Astrocyte (in vitro differentiated cells and primary cell): ENCODE measurements around the gene EXOC4. TPM values are rescaled to one million over a fixed set of nuclear protein-coding genes. Genes with fewer than 3 reads are reported as not detected.

ENCODE experiments used
- DNase-seq: peaks from one replicate; pipeline ENCODE4 v3.0.0-alpha.2; 2010; ENCODE audit warnings: low read depth
- FAIRE-seq: peaks from 2 replicates; lab custom pipeline; 2011; peaks lifted over from hg19 to GRCh38; lab: Jason Lieb, UNC
- H2AFZ ChIP-seq: 2 replicates; pipeline ENCODE4 v1.6.0; 2012; ENCODE audit warnings: low read depth, low read length, inconsistent platforms
- H3K27ac ChIP-seq: 2 replicates; pipeline ENCODE4 v1.5.1; 2011; ENCODE audit warnings: low read depth, low read length, inconsistent platforms
- H3K27me3 ChIP-seq: 2 replicates; pipeline ENCODE4 v1.6.0; 2011; ENCODE audit warnings: low read length, inconsistent platforms; ENCODE audit not compliant: insufficient read depth
- H3K36me3 ChIP-seq: 2 replicates; pipeline ENCODE4 v1.5.1; 2011; ENCODE audit warnings: low read length, inconsistent platforms; ENCODE audit not compliant: insufficient read depth
- H3K4me1 ChIP-seq: 2 replicates; pipeline ENCODE4 v1.5.1; 2011; ENCODE audit warnings: low read length, inconsistent platforms; ENCODE audit not compliant: insufficient read depth
- H3K4me2 ChIP-seq: 2 replicates; pipeline ENCODE4 v1.6.0; 2012; ENCODE audit warnings: low read length, inconsistent platforms
- H3K4me3 ChIP-seq: 2 replicates; pipeline ENCODE4 v1.5.1; 2011; ENCODE audit warnings: low read depth, mild to moderate bottlenecking, low read length, inconsistent platforms; ENCODE audit not compliant: insufficient read depth
- H3K79me2 ChIP-seq: 2 replicates; pipeline ENCODE4 v1.6.0; 2012; ENCODE audit warnings: mild to moderate bottlenecking, low read length, inconsistent platforms; ENCODE audit not compliant: insufficient read depth
- H3K9ac ChIP-seq: 2 replicates; pipeline ENCODE4 v1.6.0; 2012; ENCODE audit warnings: mild to moderate bottlenecking, low read length, inconsistent platforms
- H3K9me3 ChIP-seq: 2 replicates; pipeline ENCODE4 v1.5.1; 2012; ENCODE audit warnings: low read depth, mild to moderate bottlenecking, low read length, inconsistent platforms; ENCODE audit not compliant: insufficient read depth
- H4K20me1 ChIP-seq: 2 replicates; pipeline ENCODE4 v1.6.0; 2012; ENCODE audit warnings: low read length, inconsistent platforms; ENCODE audit not compliant: insufficient read depth
- H3K27ac Mint-ChIP-seq: one replicate; pipeline ENCODE4 v1.8.0; 2021; ENCODE audit warnings: mild to moderate bottlenecking, mixed read lengths; ENCODE audit not compliant: unreplicated experiment
- H3K27me3 Mint-ChIP-seq: one replicate; pipeline ENCODE4 v1.8.0; 2021; ENCODE audit warnings: low read depth, mixed read lengths; ENCODE audit not compliant: unreplicated experiment
- H3K36me3 Mint-ChIP-seq: one replicate; pipeline ENCODE4 v1.8.0; 2021; ENCODE audit warnings: low read depth, mixed read lengths; ENCODE audit not compliant: unreplicated experiment
- H3K4me1 Mint-ChIP-seq: one replicate; pipeline ENCODE4 v1.8.0; 2021; ENCODE audit warnings: low read depth, mixed read lengths; ENCODE audit not compliant: unreplicated experiment
- H3K4me3 Mint-ChIP-seq: one replicate; pipeline ENCODE4 v1.8.0; 2021; ENCODE audit warnings: mild to moderate bottlenecking, moderate library complexity, mixed read lengths; ENCODE audit not compliant: unreplicated experiment
- H3K9me3 Mint-ChIP-seq: one replicate; pipeline ENCODE4 v1.8.0; 2021; ENCODE audit warnings: mild to moderate bottlenecking, mixed read lengths; ENCODE audit not compliant: unreplicated experiment
- CTCF ChIP-seq: IDR thresholded peaks from 2 replicates; pipeline ENCODE4 v1.5.1; 2011; ENCODE audit warnings: low read depth, mild to moderate bottlenecking, inconsistent platforms, low read length, moderate library complexity; ENCODE audit not compliant: insufficient read depth
- EZH2 ChIP-seq: IDR thresholded peaks from 2 replicates; pipeline ENCODE4 v1.6.1; 2012; ENCODE audit warnings: mild to moderate bottlenecking, low read length, inconsistent platforms; ENCODE audit not compliant: insufficient read depth
- total RNA-seq: library from RNA; stranded (reverse); gene quantifications from 2 replicates; pipeline ENCODE4 v1.2.1, GENCODE V29; 2021

EXOC4 gene
- total RNA-seq, 1 donor from 2014 or later, result 57.5 TPM

DNA sequence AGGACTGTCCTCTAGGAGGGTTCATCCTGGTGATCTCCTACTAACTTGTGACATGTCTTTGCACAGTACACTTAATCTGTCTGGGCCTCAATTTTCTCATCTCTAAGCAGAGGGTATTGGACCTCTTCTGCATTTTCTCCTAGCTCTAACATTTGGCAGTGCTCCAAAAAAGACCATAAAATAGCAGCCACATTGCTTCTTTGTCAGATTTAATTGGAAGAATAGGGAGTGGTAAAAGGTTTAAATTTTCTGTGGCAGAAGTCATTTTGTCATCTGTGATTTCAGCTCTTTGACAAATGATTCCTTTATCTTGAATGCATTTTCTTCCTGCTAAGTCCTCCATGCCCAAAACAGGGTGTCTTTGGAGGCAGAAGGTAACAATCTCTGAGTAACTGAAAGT lies 584.3 kb downstream of the EXOC4 start:
- no peak overlapping the region for H3K4me3 Mint-ChIP-seq
- TF ChIP-seq EZH2 (no peak), CTCF (no peak)
- Histone ChIP-seq H3K4me3 (no peak overlapping the region), H3K36me3 (no peaks in the 10 kb centered on the region), H3K27me3 (no peaks in the 10 kb centered on the region), H3K79me2 (no peaks in the 10 kb centered on the region), H3K9me3 (no peaks in the 10 kb centered on the region), H3K27ac (no peak overlapping the region), H3K4me1 (no peaks in the 10 kb centered on the region), H4K20me1 (no peaks in the 10 kb centered on the region), H2AFZ (no peak overlapping the region), H3K4me2 (no peak overlapping the region), H3K9ac (no peak overlapping the region)
- FAIRE-seq (no peak), DNase-seq (no peak)
- peak overlapping the region; percentile 15 for H3K27ac Mint-ChIP-seq
- H3K4me1 Mint-ChIP-seq, result peaks cover 16% of the 10 kb centered on the region
- H3K27me3 Mint-ChIP-seq, result no peaks in the 10 kb centered on the region
- H3K36me3 Mint-ChIP-seq, result peaks cover 1% of the 10 kb centered on the region
- no peaks in the 10 kb centered on the region for H3K9me3 Mint-ChIP-seq

- no peaks in the 10 kb centered on the region for H3K27me3 ChIP-seq
- Mint-ChIP-seq H3K36me3 (peaks cover 5% of the 10 kb centered on the region), H3K27ac (no peak overlapping the region), H3K4me1 (peaks cover 15% of the 10 kb centered on the region), H3K9me3 (no peaks in the 10 kb centered on the region), H3K4me3 (no peak overlapping the region), H3K27me3 (no peaks in the 10 kb centered on the region)
- TF ChIP-seq CTCF (no peak), EZH2 (no peak)
- DNase-seq (no peak), FAIRE-seq (no peak)
- H3K9me3 ChIP-seq, result no peaks in the 10 kb centered on the region
- H3K79me2 ChIP-seq, result no peaks in the 10 kb centered on the region
- no peaks in the 10 kb centered on the region for H4K20me1 ChIP-seq
- no peak overlapping the region for H3K4me3 ChIP-seq
- no peak overlapping the region for H2AFZ ChIP-seq
- H3K4me1 ChIP-seq, result no peaks in the 10 kb centered on the region
- H3K4me2 ChIP-seq, result no peak overlapping the region
- no peak overlapping the region for H3K9ac ChIP-seq
- H3K27ac ChIP-seq, result no peak overlapping the region
- no peaks in the 10 kb centered on the region for H3K36me3 ChIP-seq
Observed at GRCh38 chr7:133839121-133839520, 586.2 kb downstream of the EXOC4 start.

- FAIRE-seq (no peak), DNase-seq (no peak)
- H3K27me3 ChIP-seq, result no peaks in the 10 kb centered on the region
- H3K9me3 ChIP-seq, result no peaks in the 10 kb centered on the region
- no peaks in the 10 kb centered on the region for H3K4me1 ChIP-seq
- Mint-ChIP-seq H3K27me3 (no peaks in the 10 kb centered on the region), H3K4me3 (no peak overlapping the region), H3K4me1 (peaks cover 10% of the 10 kb centered on the region), H3K36me3 (peaks cover 5% of the 10 kb centered on the region), H3K9me3 (no peaks in the 10 kb centered on the region), H3K27ac (no peak overlapping the region)
- no peaks in the 10 kb centered on the region for H3K36me3 ChIP-seq
- no peak overlapping the region for H3K4me3 ChIP-seq
- H3K9ac ChIP-seq, result no peak overlapping the region
- no peaks in the 10 kb centered on the region for H3K79me2 ChIP-seq
- no peak for TF ChIP-seq EZH2
- TF ChIP-seq CTCF, result no peak
- H3K27ac ChIP-seq, result no peak overlapping the region
- no peaks in the 10 kb centered on the region for H4K20me1 ChIP-seq
- no peak overlapping the region for H3K4me2 ChIP-seq
- H2AFZ ChIP-seq, result no peak overlapping the region
Observed at GRCh38 chr7:133843341-133843740, 590.5 kb downstream of the EXOC4 start.
